MCF 10A (cell line): ENCODE measurements around the gene ODAPH. TPM values are rescaled to one million over a fixed set of nuclear protein-coding genes. Genes with fewer than 3 reads are reported as not detected.

Experiments used
- BruUV-seq: library from RNA; stranded (reverse); fragments of 400-500 nt; replicated peaks from 2 replicates; lab custom pipeline; 2021; lab: Mats Ljungman, UMichigan
- CTCF ChIA-PET: fragments of 300-600 bp; sonication (Branson Sonifier 250); formaldehyde crosslinking; extraction: SDS; loops from one replicate; lab custom pipeline; 2021; ENCODE audit warnings: antibody characterized with exemption, inconsistent platforms; lab: Yijun Ruan, JAX
- POLR2A ChIA-PET: fragments of 300-600, 350-650 bp; sonication (Branson Sonifier 250); formaldehyde crosslinking; extraction: SDS; loops from one replicate; lab custom pipeline; 2020; ENCODE audit warnings: antibody characterized with exemption, inconsistent platforms; lab: Yijun Ruan, JAX
- DNase-seq: peaks from one replicate; pipeline ENCODE4 v3.0.0-alpha.2; 2018; ENCODE audit not compliant: unreplicated experiment
- H3K27ac Mint-ChIP-seq: one replicate; pipeline ENCODE4 v1.8.0; 2022; ENCODE audit warnings: mild to moderate bottlenecking, low read depth, mixed read lengths; ENCODE audit not compliant: unreplicated experiment
- H3K27me3 Mint-ChIP-seq: one replicate; pipeline ENCODE4 v1.8.0; 2022; ENCODE audit warnings: mixed read lengths; ENCODE audit not compliant: insufficient read depth, unreplicated experiment
- H3K36me3 Mint-ChIP-seq: one replicate; pipeline ENCODE4 v1.8.0; 2022; ENCODE audit warnings: mild to moderate bottlenecking, moderate library complexity, mixed read lengths; ENCODE audit not compliant: insufficient read depth, unreplicated experiment
- H3K4me1 Mint-ChIP-seq: one replicate; pipeline ENCODE4 v1.8.0; 2022; ENCODE audit warnings: mixed read lengths; ENCODE audit not compliant: insufficient read depth, unreplicated experiment
- H3K4me3 Mint-ChIP-seq: one replicate; pipeline ENCODE4 v1.8.0; 2022; ENCODE audit warnings: mild to moderate bottlenecking, moderate library complexity, mixed read lengths; ENCODE audit not compliant: unreplicated experiment
- H3K9me3 Mint-ChIP-seq: one replicate; pipeline ENCODE4 v1.8.0; 2022; ENCODE audit warnings: mixed read lengths; ENCODE audit not compliant: unreplicated experiment
- CTCF ChIP-seq: fragments of 200-600 bp; IDR thresholded peaks from one replicate; pipeline ENCODE4 v1.8.0; 2022; ENCODE audit warnings: antibody characterized with exemption, mild to moderate bottlenecking; ENCODE audit not compliant: unreplicated experiment
- intact Hi-C: fragments of 100-400 bp; cut with micrococcal nuclease; formaldehyde crosslinking; loops from 2 replicates; pipeline ENCODE4 v1.14.1; 2022
- total RNA-seq: library from RNA; stranded (reverse); gene quantifications from 2 replicates; pipeline ENCODE4 v1.2.3, GENCODE V29; 2022

The ODAPH gene
- total RNA-seq, 1 experiment from 2014 or later: not detected

- ChIA-PET CTCF (no interaction called here), POLR2A (no interaction called here)
- Mint-ChIP-seq H3K4me3 (no peak overlapping the region), H3K27me3 (no peaks in the 10 kb centered on the region), H3K36me3 (no peaks in the 10 kb centered on the region), H3K27ac (no peak overlapping the region), H3K4me1 (no peaks in the 10 kb centered on the region), H3K9me3 (no peaks in the 10 kb centered on the region)
- no TSS peak for BruUV-seq
- no peak for TF ChIP-seq CTCF
- intact Hi-C loops: no loop called here
- DNase-seq: peak; percentile 35
These were observed 42.5 kb downstream of the ODAPH start for GRCh38 chr4:75598390-75598789.

- intact Hi-C loops: no loop called here
- POLR2A ChIA-PET: no interaction called here
- no peak for TF ChIP-seq CTCF
- Mint-ChIP-seq H3K9me3 (no peaks in the 10 kb centered on the region), H3K36me3 (no peaks in the 10 kb centered on the region), H3K27ac (no peak overlapping the region), H3K27me3 (no peaks in the 10 kb centered on the region), H3K4me1 (no peaks in the 10 kb centered on the region), H3K4me3 (no peak overlapping the region)
- DNase-seq: no peak
- BruUV-seq: no TSS peak
- CTCF ChIA-PET: interaction anchor here (1.5 kb wide), 1 partner anchor 248 kb away, joined by 3 read pairs; no protein-coding TSS in a partner anchor
These were observed 43.8 kb downstream of the ODAPH start for GRCh38 chr4:75599647-75600046.

GRCh38 chr4:75605928-75606327 is 50.1 kb downstream of the ODAPH start:
- no peak for DNase-seq
- no peaks in the 10 kb centered on the region for H3K36me3 Mint-ChIP-seq
- H3K4me1 Mint-ChIP-seq: no peaks in the 10 kb centered on the region
- ChIA-PET CTCF (interaction anchor here (0.6 to 1.0 kb wide), 2 partner anchors 51 to 253 kb away, joined by 3 to 4 read pairs; no protein-coding TSS in a partner anchor), POLR2A (no interaction called here)
- no peak overlapping the region for H3K27ac Mint-ChIP-seq
- TF ChIP-seq CTCF: no peak
- BruUV-seq: no TSS peak
- H3K9me3 Mint-ChIP-seq: no peaks in the 10 kb centered on the region
- no peak overlapping the region for H3K4me3 Mint-ChIP-seq
- H3K27me3 Mint-ChIP-seq: no peaks in the 10 kb centered on the region
- intact Hi-C loops: no loop called here

- Mint-ChIP-seq H3K4me3 (no peak overlapping the region), H3K27ac (no peak overlapping the region), H3K36me3 (no peaks in the 10 kb centered on the region), H3K27me3 (no peaks in the 10 kb centered on the region), H3K9me3 (no peaks in the 10 kb centered on the region), H3K4me1 (no peaks in the 10 kb centered on the region)
- ChIA-PET CTCF (no interaction called here), POLR2A (no interaction called here)
- intact Hi-C loops: no loop called here
- no TSS peak for BruUV-seq
- TF ChIP-seq CTCF: no peak
- no peak for DNase-seq
These were observed 56.4 kb downstream of the ODAPH start for GRCh38 chr4:75612306-75612705.

Other genes with a start within 250 kb of the ODAPH start
- gene RCHY1, start 41.7 kb upstream of the ODAPH start, total RNA-seq: 29.1 and 38.3 TPM in 2 replicates
- gene THAP6, start 41.6 kb upstream of the ODAPH start, total RNA-seq: 27.6 and 30.0 TPM in 2 replicates
- gene CDKL2, start 74.5 kb downstream of the ODAPH start, total RNA-seq: 0.39 and 0.42 TPM in 2 replicates
- gene G3BP2, start 117.3 kb downstream of the ODAPH start, total RNA-seq: 179 and 231 TPM in 2 replicates
- gene USO1, start 168.5 kb downstream of the ODAPH start, total RNA-seq: 105 and 108 TPM in 2 replicates